Fibroblast of lung (primary cell): ENCODE data around the gene IGSF6. TPM values are rescaled to one million over a fixed set of nuclear protein-coding genes. Genes with fewer than 3 reads are reported as not detected.

Source experiments
- DNase-seq, 2 donors: peaks; one replicate each; pipeline versions ENCODE4 v3.0.0 to v3.0.0-alpha.2; 2010; ENCODE audit warnings: low read depth in 2 of 2
- H2AFZ ChIP-seq: 2 replicates; pipeline ENCODE4 v1.5.1; 2012; ENCODE audit warnings: low read length, control low read depth, inconsistent platforms
- H3K27ac ChIP-seq: 2 replicates; pipeline ENCODE4 v1.5.1; 2011; ENCODE audit warnings: low read length, control low read depth; ENCODE audit not compliant: insufficient read depth
- H3K27me3 ChIP-seq: 2 replicates; pipeline ENCODE4 v1.5.1; 2011; ENCODE audit warnings: mild to moderate bottlenecking, low read length; ENCODE audit not compliant: control insufficient read depth, insufficient read depth
- H3K36me3 ChIP-seq: 2 replicates; pipeline ENCODE4 v1.5.1; 2011; ENCODE audit warnings: low read length; ENCODE audit not compliant: control insufficient read depth, insufficient read depth
- H3K4me1 ChIP-seq: 2 replicates; pipeline ENCODE4 v1.5.1; 2011; ENCODE audit warnings: low read length; ENCODE audit not compliant: control insufficient read depth, insufficient read depth; ENCODE audit errors: extremely low read depth
- H3K4me2 ChIP-seq: 2 replicates; pipeline ENCODE4 v1.5.1; 2011; ENCODE audit warnings: low read length, control low read depth; ENCODE audit not compliant: insufficient read depth; ENCODE audit errors: extremely low read depth
- H3K4me3 ChIP-seq, 4 experiments: fragments of 200-600 bp in 1 of 4; sonication (generic) in 1 of 4; replicated peaks in 1 of 4; 2 replicates each; pipeline ENCODE4 v1.5.1; 2011 to 2016; ENCODE audit warnings: low read length in 4 of 4, low read depth in 3 of 4, mild to moderate bottlenecking in 3 of 4, control low read depth in 2 of 4, inconsistent platforms in 1 of 4, mixed read lengths in 1 of 4; ENCODE audit not compliant: insufficient read depth in 1 of 4; ENCODE audit errors: control extremely low read depth in 1 of 4
- H3K79me2 ChIP-seq: 2 replicates; pipeline ENCODE4 v1.5.1; 2012; ENCODE audit warnings: mild to moderate bottlenecking, low read length, inconsistent platforms; ENCODE audit not compliant: control insufficient read depth, insufficient read depth
- H3K9ac ChIP-seq: 2 replicates; pipeline ENCODE4 v1.5.1; 2011; ENCODE audit warnings: mild to moderate bottlenecking, low read length, control low read depth; ENCODE audit not compliant: insufficient read depth
- H3K9me3 ChIP-seq: 2 replicates; pipeline ENCODE4 v1.5.1; 2012; ENCODE audit warnings: low read depth, low read length; ENCODE audit not compliant: control insufficient read depth, insufficient read depth
- H4K20me1 ChIP-seq: 2 replicates; pipeline ENCODE4 v1.5.1; 2011; ENCODE audit warnings: low read length; ENCODE audit not compliant: control insufficient read depth, insufficient read depth; ENCODE audit errors: extremely low read depth
- CTCF ChIP-seq, 2 donors: IDR thresholded peaks in 1 of 2; conservative IDR thresholded peaks in 1 of 2; 1 replicate in 1 of 2; 2 replicates in 1 of 2; pipeline ENCODE4 v1.5.1; 2011 to 2012; ENCODE audit warnings: low read length in 2 of 2, control low read depth in 1 of 2, inconsistent platforms in 1 of 2, low read depth in 1 of 2, mild to moderate bottlenecking in 1 of 2
- EZH2 ChIP-seq: IDR thresholded peaks from 2 replicates; pipeline ENCODE4 v1.5.1; 2012; ENCODE audit warnings: low read length, control low read depth, mild to moderate bottlenecking; ENCODE audit errors: missing control alignments
- polyA plus RNA-seq, 2 donors: library from polyadenylated mRNA; depleted of rRNA in 1 of 2; stranded (reverse) in 1 of 2; unstranded in 1 of 2; fragments of >200 nt; gene quantifications; 2 replicates each; pipeline ENCODE4 v1.2.1, GENCODE V29; 2011 to 2012; ENCODE audit warnings: missing spikeins in 1 of 2
- total RNA-seq: library from RNA; depleted of rRNA; stranded (reverse); fragments of >200 nt; gene quantifications from 2 replicates; pipeline ENCODE4 v1.2.1, GENCODE V29; 2014

IGSF6 gene
- total and polyA plus RNA-seq, 2 donors (not counting 1 experiment from before 2014, with no cell fraction given): not detected

DNA sequence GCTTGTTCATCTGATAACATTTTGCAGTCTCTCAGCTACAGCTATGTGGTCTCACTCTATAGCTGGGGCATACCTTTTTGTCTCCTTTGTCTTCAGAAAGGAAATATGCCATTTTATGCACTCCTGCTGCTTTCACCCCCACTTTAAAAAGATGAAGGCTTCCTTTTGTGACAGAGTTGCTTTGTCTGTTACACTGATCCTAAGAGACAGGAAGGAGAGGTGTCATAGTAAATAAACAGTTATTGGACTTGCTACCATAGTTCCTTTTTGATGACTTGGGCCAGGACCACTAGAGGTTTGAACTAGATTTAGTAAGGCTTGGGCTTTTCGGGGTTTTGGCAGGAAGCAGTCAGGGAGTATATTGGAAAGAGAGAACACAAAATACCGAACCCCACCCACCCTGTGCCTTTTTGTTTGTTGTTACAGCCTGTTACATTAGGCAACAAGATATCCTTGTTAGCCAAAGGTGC lies 54.8 kb downstream of the IGSF6 start:
- no peaks in the 10 kb centered on the region for H4K20me1 ChIP-seq
- H3K27me3 ChIP-seq: no peaks in the 10 kb centered on the region
- H3K36me3 ChIP-seq: no peaks in the 10 kb centered on the region
- H3K4me2 ChIP-seq: no peak overlapping the region
- no peak for DNase-seq
- H3K9ac ChIP-seq: no peak overlapping the region
- no peaks in the 10 kb centered on the region for H3K9me3 ChIP-seq
- peaks cover 7% of the 10 kb centered on the region for H3K4me1 ChIP-seq
- H3K4me3 ChIP-seq: no peak overlapping the region
- TF ChIP-seq EZH2 (no peak), CTCF (conservative IDR thresholded peaks at IDR 0.05 in 1 of 2, IDR thresholded peaks at IDR 0.05 in 1 of 2; ENCODE audit: low read depth in 1 of 2, low read length in 2 of 2) (no peak)
- H3K79me2 ChIP-seq: peaks cover 27% of the 10 kb centered on the region
- no peak overlapping the region for H3K27ac ChIP-seq
- no peak overlapping the region for H2AFZ ChIP-seq

GRCh38 chr16:21593530-21594289 lies 58.7 kb downstream of the IGSF6 start:
- H3K36me3 ChIP-seq: no peaks in the 10 kb centered on the region
- no peak overlapping the region for H3K27ac ChIP-seq
- no peaks in the 10 kb centered on the region for H3K9me3 ChIP-seq
- DNase-seq: no peak
- no peaks in the 10 kb centered on the region for H3K79me2 ChIP-seq
- no peak overlapping the region for H3K4me3 ChIP-seq
- no peak overlapping the region for H3K4me2 ChIP-seq
- H4K20me1 ChIP-seq: no peaks in the 10 kb centered on the region
- H3K27me3 ChIP-seq: no peaks in the 10 kb centered on the region
- TF ChIP-seq CTCF (conservative IDR thresholded peaks at IDR 0.05 in 1 of 2, IDR thresholded peaks at IDR 0.05 in 1 of 2; ENCODE audit: low read depth in 1 of 2, low read length in 2 of 2) (no peak), EZH2 (no peak)
- H3K9ac ChIP-seq: no peak overlapping the region
- no peak overlapping the region for H2AFZ ChIP-seq
- H3K4me1 ChIP-seq: peaks cover 2% of the 10 kb centered on the region

GRCh38 chr16:21592191-21592590 lies 60.2 kb downstream of the IGSF6 start:
- Histone ChIP-seq H3K9ac (no peak overlapping the region), H3K4me2 (no peak overlapping the region), H3K27me3 (no peaks in the 10 kb centered on the region), H3K36me3 (no peaks in the 10 kb centered on the region), H4K20me1 (no peaks in the 10 kb centered on the region), H3K4me3 (no peak overlapping the region), H3K4me1 (no peaks in the 10 kb centered on the region), H3K79me2 (no peaks in the 10 kb centered on the region), H3K27ac (no peak overlapping the region), H3K9me3 (no peaks in the 10 kb centered on the region), H2AFZ (no peak overlapping the region)
- TF ChIP-seq EZH2 (no peak), CTCF (conservative IDR thresholded peaks at IDR 0.05 in 1 of 2, IDR thresholded peaks at IDR 0.05 in 1 of 2; ENCODE audit: low read depth in 1 of 2, low read length in 2 of 2) (no peak)
- no peak for DNase-seq
